GM15510 (cell line): Measurements from ENCODE around the gene RCVRN.

Source experiments
- POLR2A ChIP-seq: IDR thresholded peaks from 3 replicates; pipeline ENCODE4 v1.6.1; 2011; ENCODE audit warnings: borderline replicate concordance; ENCODE audit not compliant: insufficient read length; ENCODE audit errors: extremely low read depth

Gene RCVRN

GRCh38 chr17:9929871-9930270 lies 24.8 kb upstream of the RCVRN start:
- no peak for TF ChIP-seq POLR2A

- no peak for TF ChIP-seq POLR2A
Measured at GRCh38 chr17:9928601-9929333, 23.7 kb upstream of the RCVRN start.

DNA sequence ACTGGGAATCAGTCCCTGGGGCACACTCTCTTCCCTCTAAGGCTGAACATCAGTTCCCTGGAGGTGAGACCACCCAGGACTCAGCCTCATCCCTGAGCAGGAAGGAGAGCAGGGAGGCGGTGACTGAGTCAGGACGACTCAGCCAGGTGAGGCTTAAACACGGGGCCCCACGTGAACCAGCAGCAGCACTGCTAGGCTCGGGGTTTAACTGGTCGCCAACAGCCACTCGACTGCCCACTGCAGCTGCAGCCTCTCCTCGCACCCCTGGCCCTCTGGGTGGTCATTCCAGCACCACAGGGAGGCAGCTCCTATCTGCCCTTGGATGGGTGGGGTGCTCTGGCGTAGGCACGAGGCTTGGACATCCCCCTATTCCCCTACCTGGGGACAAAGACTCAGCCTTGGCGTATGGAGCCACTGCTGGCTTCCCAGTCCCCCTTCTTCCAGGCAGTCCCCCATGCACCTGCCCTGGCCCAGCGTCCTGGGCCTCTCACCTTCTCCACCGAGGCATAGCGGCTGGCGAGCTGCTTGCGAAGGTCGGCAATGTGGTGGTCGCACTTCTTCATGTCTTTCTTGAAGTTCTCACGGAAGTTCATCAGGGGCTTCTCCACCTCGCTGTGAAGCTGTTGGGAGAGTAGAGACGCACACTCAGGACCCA lies 21.2 kb upstream of the RCVRN start:
- no peak for TF ChIP-seq POLR2A

GRCh38 chr17:9925457-9925856 lies 20.4 kb upstream of the RCVRN start:
- TF ChIP-seq POLR2A = no peak

DNA sequence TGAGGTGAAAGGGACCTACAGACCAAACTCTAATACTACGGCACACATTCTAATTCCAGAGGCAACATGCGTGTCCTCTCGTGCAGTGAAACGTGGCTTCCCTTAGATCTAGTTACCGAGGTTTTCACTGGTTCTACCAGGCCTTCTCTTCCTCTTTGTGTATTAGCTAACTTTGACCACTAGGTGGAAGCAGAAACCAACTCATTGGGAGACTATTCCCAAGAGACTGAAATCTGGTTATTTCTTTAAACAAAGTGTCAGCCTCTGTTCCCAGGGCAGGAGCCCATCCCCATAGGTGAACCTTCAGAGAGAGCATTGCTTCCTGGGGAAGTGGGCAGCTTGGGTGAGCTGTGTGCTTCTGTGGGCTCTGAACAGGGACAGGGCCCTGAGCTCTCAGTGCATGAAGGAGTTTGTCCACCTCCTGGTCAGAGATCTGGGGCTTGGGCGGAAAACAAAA lies 19.7 kb upstream of the RCVRN start:
- no peak for TF ChIP-seq POLR2A

GRCh38 chr17:9922012-9922848 lies 17.2 kb upstream of the RCVRN start:
- no peak for TF ChIP-seq POLR2A

DNA sequence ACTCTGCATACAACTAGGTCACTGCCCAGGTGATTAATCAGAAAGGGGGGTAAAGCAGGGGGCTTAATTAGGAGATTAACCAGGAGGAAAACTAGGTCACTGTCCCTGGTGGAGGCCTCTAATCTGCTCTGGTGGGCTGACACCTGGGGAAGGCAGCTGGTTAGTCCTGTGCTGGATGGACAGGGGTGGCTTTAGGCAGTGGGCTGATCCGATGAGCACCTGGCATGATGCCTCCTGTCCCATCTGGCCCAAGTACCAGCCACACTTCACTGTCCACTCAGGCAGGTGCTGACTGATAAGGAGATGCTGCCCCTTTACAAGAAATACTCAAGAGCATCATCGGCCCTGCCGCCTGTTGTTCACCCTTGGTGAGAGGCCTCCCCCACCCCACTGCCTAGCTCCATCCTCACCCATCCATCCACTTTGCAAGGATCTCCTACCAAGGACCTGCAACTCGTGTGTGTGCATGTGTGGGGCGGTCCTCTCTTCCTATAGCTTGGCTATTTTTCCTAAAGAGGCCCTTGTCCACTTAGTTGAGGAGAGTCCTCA lies 13.8 kb upstream of the RCVRN start:
- no peak for TF ChIP-seq POLR2A

DNA sequence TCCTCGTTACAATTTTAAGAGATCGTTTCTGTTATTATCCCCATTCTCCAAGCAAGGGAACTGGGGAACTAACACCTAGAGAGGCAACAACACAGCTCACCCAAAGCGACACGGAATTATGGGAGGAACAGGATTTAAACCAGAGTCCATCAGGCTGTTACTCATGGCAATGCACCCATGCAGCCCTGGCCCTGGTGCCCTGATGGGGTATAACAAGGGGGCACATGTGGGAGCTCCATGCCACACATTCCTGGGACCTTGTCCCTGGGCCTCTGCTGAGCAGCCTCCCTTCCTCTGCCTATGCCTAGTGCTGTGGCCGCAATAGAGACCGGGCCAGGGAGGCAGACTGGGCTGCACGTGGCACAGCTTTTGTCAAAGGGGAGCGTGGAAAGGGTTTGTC lies 13.3 kb upstream of the RCVRN start:
- TF ChIP-seq POLR2A = no peak

- no peak for TF ChIP-seq POLR2A
Measured at GRCh38 chr17:9917801-9918200, 12.7 kb upstream of the RCVRN start.

DNA sequence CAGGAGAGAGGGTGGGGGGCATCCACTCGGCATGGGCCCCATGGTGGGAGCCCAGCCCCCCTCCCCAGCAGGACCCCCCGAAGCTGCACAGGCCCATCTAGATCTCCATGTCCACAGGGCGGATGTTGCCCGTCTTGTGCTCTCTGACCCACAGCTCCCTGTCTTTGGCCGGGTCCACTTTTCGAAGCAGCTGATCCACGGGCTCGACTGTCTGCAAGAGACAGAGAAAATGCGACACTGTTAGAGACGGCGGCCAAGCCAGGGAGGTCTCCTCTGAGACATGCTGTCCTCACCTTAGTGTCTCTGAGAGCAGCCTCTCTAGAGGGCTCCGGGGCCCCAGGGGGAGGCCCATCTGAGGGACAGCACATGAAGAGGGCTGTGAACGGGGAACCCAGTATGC lies 12.1 kb upstream of the RCVRN start:
- TF ChIP-seq POLR2A = no peak

DNA sequence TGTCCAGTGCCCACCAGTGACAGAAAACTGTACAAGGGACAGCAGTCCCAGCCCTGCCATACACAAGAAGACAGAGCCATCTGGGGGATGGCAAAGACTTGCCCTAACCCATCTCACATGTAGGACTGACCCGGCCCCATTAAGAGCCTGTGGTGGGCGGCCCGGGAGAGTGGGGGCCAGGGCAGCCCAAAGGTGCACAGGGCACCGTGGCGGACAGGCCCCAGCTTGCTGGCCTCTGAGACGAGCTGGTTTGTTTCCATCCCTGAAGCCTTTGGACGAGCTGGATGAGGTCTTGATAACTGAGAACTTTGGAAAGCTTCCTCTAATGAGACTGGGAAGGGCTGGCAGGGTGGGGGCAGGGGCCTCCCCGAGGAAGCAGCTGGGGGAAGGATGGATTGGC lies 11.0 kb upstream of the RCVRN start:
- TF ChIP-seq POLR2A = no peak

DNA sequence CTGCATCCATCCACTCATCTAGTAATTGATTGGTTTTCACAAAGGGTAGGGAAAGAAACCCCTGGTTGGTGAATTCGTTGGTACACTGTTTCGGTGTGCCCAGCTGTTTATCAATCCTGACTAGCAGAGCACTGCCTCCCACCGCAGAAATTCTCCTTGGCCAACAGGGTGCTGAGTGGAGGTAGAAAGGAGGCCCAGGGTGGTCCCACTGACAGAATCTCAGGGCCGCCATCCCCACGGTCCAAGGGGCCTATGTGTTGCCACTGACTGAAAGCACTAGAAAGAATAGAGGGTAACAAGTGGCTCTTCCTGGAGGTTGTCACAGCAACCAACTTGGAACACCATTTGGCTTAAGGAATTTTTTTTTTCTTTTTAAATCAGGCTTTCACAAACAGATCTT lies 8.4 kb upstream of the RCVRN start:
- no peak for TF ChIP-seq POLR2A

- no peak for TF ChIP-seq POLR2A
Measured at GRCh38 chr17:9912121-9913099, 7.3 kb upstream of the RCVRN start.

GRCh38 chr17:9911089-9911488 lies 6.0 kb upstream of the RCVRN start:
- TF ChIP-seq POLR2A = no peak
